HepG2 (cell line): ENCODE measurements around the gene CLNS1A. TPM values are rescaled to one million over a fixed set of nuclear protein-coding genes. Genes with fewer than 3 reads are reported as not detected.

Source experiments
- ARNT ChIP-seq: fragments of 450-650 bp; IDR thresholded peaks from 2 replicates; pipeline ENCODE4 v1.6.1; 2017
- ELK4 ChIP-seq: sonication (generic); formaldehyde crosslinking; IDR thresholded peaks from 2 replicates; pipeline ENCODE4 v1.9.0; 2021; ENCODE audit warnings: missing genetic modification reagents, borderline replicate concordance
- FOSL2 ChIP-seq: sonication (generic); formaldehyde crosslinking; IDR thresholded peaks from 2 replicates; pipeline ENCODE4 v1.4.0; 2020; ENCODE audit warnings: missing genetic modification reagents
- HOXD1 ChIP-seq: sonication (generic); formaldehyde crosslinking; IDR thresholded peaks from 2 replicates; pipeline ENCODE4 v1.5.0; 2020; ENCODE audit warnings: missing genetic modification reagents
- JDP2 ChIP-seq: sonication (generic); formaldehyde crosslinking; IDR thresholded peaks from 2 replicates; pipeline ENCODE4 v1.8.1; 2022; ENCODE audit warnings: missing genetic modification reagents, borderline replicate concordance
- KLF16 ChIP-seq, 2 experiments: sonication (generic) in 1 of 2; formaldehyde crosslinking in 1 of 2; IDR thresholded peaks; 2 replicates each; pipeline versions ENCODE4 v1.6.1 to v1.8.0; 2016 to 2023; ENCODE audit warnings: missing genetic modification reagents in 2 of 2, missing compliant biosample characterization in 1 of 2
- NFIB ChIP-seq: sonication (generic); formaldehyde crosslinking; IDR thresholded peaks from 2 replicates; pipeline ENCODE4 v1.9.0; 2021; ENCODE audit warnings: missing genetic modification reagents, mild to moderate bottlenecking, borderline replicate concordance
- PHF8 ChIP-seq: sonication (generic); formaldehyde crosslinking; IDR thresholded peaks from 2 replicates; pipeline ENCODE4 v1.5.0; 2020; ENCODE audit warnings: missing genetic modification reagents
- POLR2AphosphoS2 ChIP-seq: IDR thresholded peaks from 2 replicates; pipeline ENCODE4 v1.6.1; 2011; ENCODE audit warnings: low read depth, low read length, improper control_type of control experiment
- SIN3A ChIP-seq: IDR thresholded peaks from 2 replicates; pipeline ENCODE4 v1.6.1; 2011; ENCODE audit warnings: low read depth, mild to moderate bottlenecking, control low read depth, low read length, borderline replicate concordance
- SNAPC5 ChIP-seq: sonication (generic); formaldehyde crosslinking; IDR thresholded peaks from 2 replicates; pipeline ENCODE4 v1.8.1; 2023; ENCODE audit warnings: mild to moderate bottlenecking, missing genetic modification reagents, borderline replicate concordance
- STAT6 ChIP-seq: sonication (generic); formaldehyde crosslinking; IDR thresholded peaks from 2 replicates; pipeline ENCODE4 v1.4.0; 2020; ENCODE audit warnings: missing genetic modification reagents, mild to moderate bottlenecking, borderline replicate concordance
- TFE3 ChIP-seq: IDR thresholded peaks from 2 replicates; pipeline ENCODE4 v1.6.1; 2016
- ZMAT3 ChIP-seq: sonication (generic); formaldehyde crosslinking; conservative IDR thresholded peaks from 2 replicates; pipeline ENCODE4 v1.7.0; 2021; ENCODE audit warnings: missing genetic modification reagents
- ZNF20 ChIP-seq: sonication (generic); formaldehyde crosslinking; IDR thresholded peaks from 2 replicates; pipeline ENCODE4 v1.4.0; 2020; ENCODE audit warnings: mild to moderate bottlenecking, moderate library complexity, missing genetic modification reagents
- ZNF274 ChIP-seq: sonication (generic); formaldehyde crosslinking; IDR thresholded peaks from 2 replicates; pipeline ENCODE4 v1.5.1; 2020; ENCODE audit warnings: mild to moderate bottlenecking, missing genetic modification reagents
- ZNF326 ChIP-seq: sonication (generic); formaldehyde crosslinking; IDR thresholded peaks from 2 replicates; pipeline ENCODE4 v1.4.0; 2020; ENCODE audit warnings: missing genetic modification reagents, borderline replicate concordance
- ZNF331 ChIP-seq: sonication (generic); formaldehyde crosslinking; IDR thresholded peaks from 2 replicates; pipeline ENCODE4 v1.4.0; 2020; ENCODE audit warnings: missing genetic modification reagents
- ZNF33B ChIP-seq: sonication (generic); formaldehyde crosslinking; IDR thresholded peaks from 2 replicates; pipeline ENCODE4 v1.5.1; 2020; ENCODE audit warnings: mild to moderate bottlenecking, missing genetic modification reagents
- ZNF350 ChIP-seq: sonication (generic); formaldehyde crosslinking; IDR thresholded peaks from 2 replicates; pipeline ENCODE4 v1.4.0; 2020; ENCODE audit warnings: mild to moderate bottlenecking, low read depth, missing genetic modification reagents, borderline replicate concordance
- ZNF460 ChIP-seq: sonication (generic); formaldehyde crosslinking; IDR thresholded peaks from 2 replicates; pipeline ENCODE4 v1.5.1; 2020; ENCODE audit warnings: missing genetic modification reagents, mild to moderate bottlenecking, borderline replicate concordance
- ZNF496 ChIP-seq: sonication (generic); formaldehyde crosslinking; IDR thresholded peaks from 2 replicates; pipeline ENCODE4 v1.8.1; 2023; ENCODE audit warnings: mild to moderate bottlenecking, moderate library complexity, missing genetic modification reagents; ENCODE audit not compliant: insufficient replicate concordance
- ZSCAN20 ChIP-seq: sonication (generic); formaldehyde crosslinking; IDR thresholded peaks from 2 replicates; pipeline ENCODE4 v1.4.0; 2020; ENCODE audit warnings: missing genetic modification reagents, mild to moderate bottlenecking, borderline replicate concordance
- ZSCAN29 ChIP-seq: sonication (generic); formaldehyde crosslinking; conservative IDR thresholded peaks from 2 replicates; pipeline ENCODE4 v1.4.0; 2020; ENCODE audit warnings: mild to moderate bottlenecking, missing genetic modification reagents
- polyA plus RNA-seq, 8 experiments: library from polyadenylated mRNA; depleted of rRNA in 3 of 8; stranded (reverse) in 7 of 8; unstranded in 1 of 8; fragments of >200 nt; fragmentation: Illumina TruSeq in 4 of 8; extraction: Trizol in 4 of 8; gene quantifications; 2 replicates each; pipeline versions ENCODE4 v1.2.1 to v1.2.3, GENCODE V29; 2011 to 2016; ENCODE audit warnings: low read depth in 4 of 8, missing spikeins in 1 of 8, mixed read lengths in 1 of 8; ENCODE audit not compliant: insufficient read depth in 1 of 8
- total RNA-seq, 5 experiments: library from RNA; depleted of rRNA; stranded (reverse); fragments of >200 nt; fragmentation: Illumina TruSeq; extraction: Trizol; gene quantifications; 2 replicates each; pipeline ENCODE4 v1.2.3, GENCODE V29; 2016; ENCODE audit warnings: low read depth in 1 of 5

CLNS1A gene
- total and polyA plus RNA-seq, 2 of the 13 experiments (the other 11 are each of a cell fraction or from before 2014, with no cell fraction given), result 158 to 219 TPM

GRCh38 chr11:77637345-77638165, at the start of gene CLNS1A (continued):
- TF ChIP-seq SNAPC5 (CRISPR knock-in tag) (no peak), POLR2AphosphoS2 (no peak), ELK4 (CRISPR knock-in tag) (peak; percentile 53; the same call in 1 of the 2 replicates), NFIB (CRISPR knock-in tag) (no peak), HOXD1 (CRISPR knock-in tag) (peak; percentile 83), ZNF326 (CRISPR knock-in tag) (no peak), ZNF20 (no peak), TFE3 (peak; percentile 62), SIN3A (peak; percentile 93), ZSCAN29 (CRISPR knock-in tag) (0 out of 2 replicates have a peak, but pooled peaks have one; percentile 54), ZNF350 (CRISPR knock-in tag) (peak; percentile 64; the same call in 1 of the 2 replicates), FOSL2 (peak; percentile 65), ZMAT3 (peak; percentile 82), PHF8 (CRISPR knock-in tag) (peak; percentile 99), STAT6 (CRISPR knock-in tag) (no peak), ZSCAN20 (CRISPR knock-in tag) (no peak; the same call in 1 of the 2 replicates), JDP2 (no peak), ZNF331 (CRISPR knock-in tag) (peak; percentile 86; the same call in 1 of the 2 replicates), ZNF460 (CRISPR knock-in tag) (no peak), KLF16 (CRISPR knock-in tag; IDR thresholded peaks at IDR 0.05) (peak in 1 of 2 experiments; percentile 91; a peak in 2 of 4 replicates), ZNF33B (CRISPR knock-in tag) (no peak), ZNF274 (CRISPR knock-in tag) (peak; percentile 85), ARNT (no peak), ZNF496 (CRISPR knock-in tag) (no peak)
